PC-3 (cell line): Measurements from ENCODE around the gene FAM50B. TPM values are rescaled to one million over a fixed set of nuclear protein-coding genes. Genes with fewer than 3 reads are reported as not detected.

Experiments
- ATAC-seq: fragments of 200-7000 bp; cut with Tn5 transposase; 2 replicates; pipeline ENCODE4 v1.9.1; 2020; ENCODE audit warnings: mild to moderate bottlenecking, moderate library complexity
- BruUV-seq: library from RNA; stranded (reverse); fragments of 400-500 nt; replicated peaks from 2 replicates; lab custom pipeline; 2021; lab: Mats Ljungman, UMichigan
- CTCF ChIA-PET: fragments of 300-600 bp; sonication (Branson Sonifier 250); formaldehyde crosslinking; loops from one replicate; lab custom pipeline; 2022; ENCODE audit warnings: antibody characterized with exemption; lab: Charles Lee
- POLR2A ChIA-PET: fragments of 300-600 bp; sonication (Branson Sonifier 250); formaldehyde crosslinking; loops from one replicate; lab custom pipeline; 2022; ENCODE audit warnings: antibody characterized with exemption; ENCODE audit not compliant: unreplicated experiment; lab: Charles Lee
- DNase-seq: peaks from one replicate; pipeline ENCODE4 v3.0.0-alpha.2; 2015
- H2AFZ ChIP-seq: fragments of 300-600 bp; sonication (generic); 2 replicates; pipeline ENCODE4 v1.6.0; 2016; ENCODE audit warnings: antibody characterized with exemption, low read length
- H3F3A ChIP-seq: fragments of 300-600 bp; sonication (generic); one replicate; pipeline ENCODE4 v1.6.0; 2017; ENCODE audit warnings: antibody characterized with exemption, low read length, control low read depth, mild to moderate bottlenecking; ENCODE audit not compliant: unreplicated experiment
- H3K27ac ChIP-seq: fragments of 300-600 bp; sonication (generic); 2 replicates; pipeline ENCODE4 v1.5.1; 2016; ENCODE audit warnings: mild to moderate bottlenecking, low read length
- H3K27me3 ChIP-seq: fragments of 300-600 bp; sonication (generic); 2 replicates; pipeline ENCODE4 v1.6.1; 2016; ENCODE audit warnings: low read length, mixed read lengths
- H3K36me3 ChIP-seq: fragments of 300-600 bp; sonication (generic); 2 replicates; pipeline ENCODE4 v1.6.1; 2016; ENCODE audit warnings: low read depth, mixed run types, low read length, mixed read lengths
- H3K4me1 ChIP-seq: fragments of 300-600 bp; sonication (generic); 2 replicates; pipeline ENCODE4 v1.5.1; 2016; ENCODE audit warnings: low read length; ENCODE audit not compliant: insufficient read depth
- H3K4me2 ChIP-seq: fragments of 300-600 bp; sonication (generic); 2 replicates; pipeline ENCODE4 v1.6.0; 2016; ENCODE audit warnings: low read length
- H3K4me3 ChIP-seq: fragments of 300-600 bp; sonication (generic); 2 replicates; pipeline ENCODE4 v1.5.1; 2016; ENCODE audit warnings: mild to moderate bottlenecking, low read length, mixed read lengths
- H3K79me2 ChIP-seq: fragments of 300-600 bp; sonication (generic); 2 replicates; pipeline ENCODE4 v1.6.1; 2017; ENCODE audit warnings: low read length, mixed read lengths
- H3K9ac ChIP-seq: fragments of 300-600 bp; sonication (generic); 2 replicates; pipeline ENCODE4 v1.6.0; 2016; ENCODE audit warnings: mild to moderate bottlenecking, low read length
- H3K9me2 ChIP-seq: fragments of 300-600 bp; sonication (generic); replicated peaks from 2 replicates; pipeline ENCODE4 v1.6.1; 2016; ENCODE audit warnings: mixed run types, low read length, mixed read lengths
- H3K9me3 ChIP-seq: fragments of 300-600 bp; sonication (generic); 2 replicates; pipeline ENCODE4 v1.6.1; 2016; ENCODE audit warnings: low read length, mixed read lengths
- H4K20me1 ChIP-seq: fragments of 300-600 bp; sonication (generic); 2 replicates; pipeline ENCODE4 v1.6.1; 2016; ENCODE audit warnings: low read length, mixed read lengths
- EZH2 ChIP-seq: fragments of 300-600 bp; sonication (generic); IDR thresholded peaks from one replicate; pipeline ENCODE4 v1.6.1; 2017; ENCODE audit warnings: antibody characterized with exemption, mild to moderate bottlenecking, low read length; ENCODE audit not compliant: unreplicated experiment
- EZH2phosphoT487 ChIP-seq: fragments of 300-600 bp; sonication (generic); IDR thresholded peaks from 2 replicates; pipeline ENCODE4 v1.6.1; 2018; ENCODE audit warnings: mild to moderate bottlenecking, antibody characterized with exemption, low read length, borderline replicate concordance
- intact Hi-C: fragments of 100-400 bp; cut with micrococcal nuclease; formaldehyde crosslinking; loops from 2 replicates; pipeline ENCODE4 v1.9.0; 2023
- total RNA-seq: library from RNA; depleted of rRNA; stranded (reverse); fragments of >200 nt; gene quantifications from 2 replicates; pipeline ENCODE4 v1.2.3, GENCODE V29; 2014
- TF ChIP-seq, protein P1 (sequence below): fragments of 300-600 bp; sonication (generic); conservative IDR thresholded peaks from 2 replicates; pipeline ENCODE4 v1.5.1; 2017; ENCODE audit warnings: antibody characterized with exemption, low read depth, mild to moderate bottlenecking, low read length

The FAM50B gene
- total RNA-seq, 1 experiment from 2014 or later, result 8.3 TPM

DNA sequence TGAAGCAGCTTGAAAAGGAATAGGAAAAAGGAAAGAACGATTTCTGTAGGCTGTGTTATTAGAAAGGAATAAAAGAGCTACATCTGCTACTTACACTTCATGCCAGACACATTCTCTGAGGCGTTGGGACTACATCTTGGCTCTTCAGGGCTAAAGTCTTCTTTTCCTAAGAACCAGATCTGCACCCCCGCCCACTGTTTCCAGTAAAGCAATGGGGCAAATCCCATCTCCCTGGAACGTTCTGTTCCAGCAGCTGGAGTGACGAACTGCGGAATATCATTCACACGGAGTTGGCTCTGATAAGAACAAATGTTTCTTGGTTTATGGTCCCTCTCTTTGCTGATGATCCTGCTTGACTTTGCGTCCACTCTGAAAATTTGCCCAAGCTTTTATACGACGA is 26.9 kb downstream of the FAM50B start:
- Histone ChIP-seq H4K20me1 (no peaks in the 10 kb centered on the region), H3K9me3 (no peaks in the 10 kb centered on the region), H3K4me3 (no peak overlapping the region), H3K4me1 (no peaks in the 10 kb centered on the region), H3K9me2 (no peaks in the 10 kb centered on the region), H3F3A (no peaks in the 10 kb centered on the region), H3K36me3 (no peaks in the 10 kb centered on the region), H2AFZ (no peak overlapping the region), H3K4me2 (no peak overlapping the region), H3K27me3 (no peaks in the 10 kb centered on the region), H3K27ac (no peak overlapping the region), H3K9ac (no peak overlapping the region), H3K79me2 (no peaks in the 10 kb centered on the region)
- TF ChIP-seq EZH2, result no peak
- TF ChIP-seq EZH2phosphoT487, result no peak
- TF ChIP-seq, protein P1, sequence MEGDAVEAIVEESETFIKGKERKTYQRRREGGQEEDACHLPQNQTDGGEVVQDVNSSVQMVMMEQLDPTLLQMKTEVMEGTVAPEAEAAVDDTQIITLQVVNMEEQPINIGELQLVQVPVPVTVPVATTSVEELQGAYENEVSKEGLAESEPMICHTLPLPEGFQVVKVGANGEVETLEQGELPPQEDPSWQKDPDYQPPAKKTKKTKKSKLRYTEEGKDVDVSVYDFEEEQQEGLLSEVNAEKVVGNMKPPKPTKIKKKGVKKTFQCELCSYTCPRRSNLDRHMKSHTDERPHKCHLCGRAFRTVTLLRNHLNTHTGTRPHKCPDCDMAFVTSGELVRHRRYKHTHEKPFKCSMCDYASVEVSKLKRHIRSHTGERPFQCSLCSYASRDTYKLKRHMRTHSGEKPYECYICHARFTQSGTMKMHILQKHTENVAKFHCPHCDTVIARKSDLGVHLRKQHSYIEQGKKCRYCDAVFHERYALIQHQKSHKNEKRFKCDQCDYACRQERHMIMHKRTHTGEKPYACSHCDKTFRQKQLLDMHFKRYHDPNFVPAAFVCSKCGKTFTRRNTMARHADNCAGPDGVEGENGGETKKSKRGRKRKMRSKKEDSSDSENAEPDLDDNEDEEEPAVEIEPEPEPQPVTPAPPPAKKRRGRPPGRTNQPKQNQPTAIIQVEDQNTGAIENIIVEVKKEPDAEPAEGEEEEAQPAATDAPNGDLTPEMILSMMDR, result no peak
- intact Hi-C loops, result no loop called here
- ChIA-PET CTCF (no interaction called here), POLR2A (no interaction called here)
- DNase-seq (no peak), ATAC-seq (no peak)
- no TSS peak for BruUV-seq

DNA sequence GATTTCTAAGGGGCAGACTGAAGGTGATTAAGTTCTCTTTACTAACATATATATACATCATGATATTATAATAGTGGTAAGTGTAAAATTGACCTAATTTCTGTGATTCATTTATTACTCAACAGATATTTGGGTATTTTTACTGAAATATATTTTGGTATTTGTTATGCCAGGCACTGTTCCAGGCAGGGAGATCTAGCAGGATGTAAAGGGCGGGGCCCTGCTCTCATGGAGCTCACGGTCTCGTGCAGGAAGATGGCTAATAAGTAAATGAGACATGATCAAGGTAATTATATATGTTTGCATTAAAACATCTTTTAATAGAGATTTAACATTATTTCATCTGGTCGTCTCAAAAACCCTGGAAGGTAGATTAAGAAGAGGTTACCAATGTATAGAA is 27.7 kb downstream of the FAM50B start:
- H4K20me1 ChIP-seq, result no peaks in the 10 kb centered on the region
- ATAC-seq (no peak), DNase-seq (no peak)
- no peaks in the 10 kb centered on the region for H3K4me1 ChIP-seq
- H3K9me3 ChIP-seq, result no peaks in the 10 kb centered on the region
- no peaks in the 10 kb centered on the region for H3K27me3 ChIP-seq
- H3K36me3 ChIP-seq, result no peaks in the 10 kb centered on the region
- no peak overlapping the region for H3K4me2 ChIP-seq
- no peak overlapping the region for H2AFZ ChIP-seq
- no peak for TF ChIP-seq EZH2
- TF ChIP-seq, protein P1, result no peak
- TF ChIP-seq EZH2phosphoT487, result no peak
- POLR2A ChIA-PET, result no interaction called here
- no peaks in the 10 kb centered on the region for H3K79me2 ChIP-seq
- no peak overlapping the region for H3K9ac ChIP-seq
- H3K9me2 ChIP-seq, result no peaks in the 10 kb centered on the region
- no TSS peak for BruUV-seq
- intact Hi-C loops, result no loop called here
- no peaks in the 10 kb centered on the region for H3F3A ChIP-seq
- CTCF ChIA-PET, result interaction anchor here (0.9 kb wide), 1 partner anchor 28 kb away, joined by 4 read pairs; no protein-coding TSS in a partner anchor
- H3K27ac ChIP-seq, result no peak overlapping the region
- H3K4me3 ChIP-seq, result no peak overlapping the region

DNA sequence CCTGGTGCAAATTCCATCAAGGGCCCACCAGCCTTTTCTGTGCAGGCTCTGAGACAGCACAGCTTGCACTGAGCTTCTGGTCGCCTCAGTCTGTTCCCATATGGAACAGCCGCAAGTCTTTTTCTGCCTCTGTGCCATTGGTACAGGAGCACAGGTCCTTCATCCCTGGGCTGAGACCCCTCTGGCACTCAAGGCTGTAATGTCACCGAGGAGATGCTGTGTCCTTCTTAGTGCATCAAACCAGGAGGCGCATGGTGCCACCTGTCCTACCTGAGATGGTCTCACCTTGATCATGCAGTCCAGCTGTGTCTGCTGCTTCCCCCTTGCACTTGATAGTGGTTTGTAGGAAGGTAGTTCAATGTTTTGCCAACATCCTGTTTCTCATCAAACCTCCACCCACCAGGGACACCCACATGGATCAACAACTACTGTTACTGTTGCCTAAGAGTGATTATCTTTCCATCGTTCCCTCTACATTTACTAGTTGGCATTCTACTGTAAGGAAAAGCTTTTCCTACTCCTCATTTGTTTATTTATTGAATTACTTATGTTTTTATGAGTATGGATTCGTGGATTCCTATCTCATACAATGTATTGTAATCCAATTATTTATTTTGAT is 29.0 kb downstream of the FAM50B start:
- CTCF ChIA-PET, result no interaction called here

More for the DNA sequence above, 29.0 kb downstream of the FAM50B start:
- no peaks in the 10 kb centered on the region for H3K4me1 ChIP-seq
- H4K20me1 ChIP-seq, result no peaks in the 10 kb centered on the region
- no peaks in the 10 kb centered on the region for H3K79me2 ChIP-seq
- intact Hi-C loops, result no loop called here
- H2AFZ ChIP-seq, result no peak overlapping the region
- TF ChIP-seq, protein P1, result no peak
- TF ChIP-seq EZH2phosphoT487 (no peak), EZH2 (no peak)
- no peaks in the 10 kb centered on the region for H3F3A ChIP-seq
- no peaks in the 10 kb centered on the region for H3K27me3 ChIP-seq
- no peak for DNase-seq
- no peaks in the 10 kb centered on the region for H3K9me3 ChIP-seq
- H3K9ac ChIP-seq, result no peak overlapping the region
- no peak; the same call in 1 of the 2 replicates for ATAC-seq
- POLR2A ChIA-PET, result no interaction called here
- H3K4me3 ChIP-seq, result no peak overlapping the region
- no TSS peak for BruUV-seq
- no peak overlapping the region for H3K4me2 ChIP-seq
- H3K27ac ChIP-seq, result no peak overlapping the region
- no peaks in the 10 kb centered on the region for H3K36me3 ChIP-seq
- H3K9me2 ChIP-seq, result no peaks in the 10 kb centered on the region
